HepG2 (cell line): ENCODE results near the gene PELI3. TPM values are rescaled to one million over a fixed set of nuclear protein-coding genes. Genes with fewer than 3 reads are reported as not detected.
A peak's percentile ranks its signal among the peaks of the same experiment; 100 is the strongest.

Experiments used
- ATF7-NPFF ChIP-seq: sonication (generic); formaldehyde crosslinking; IDR thresholded peaks from 2 replicates; pipeline ENCODE4 v1.8.1; 2023; ENCODE audit warnings: mild to moderate bottlenecking, low read depth, missing genetic modification reagents, moderate library complexity
- BCL3 ChIP-seq: sonication (generic); formaldehyde crosslinking; IDR thresholded peaks from 2 replicates; pipeline ENCODE4 v1.5.1; 2020; ENCODE audit warnings: mild to moderate bottlenecking, missing genetic modification reagents, moderate library complexity
- GABPA ChIP-seq, 2 experiments: IDR thresholded peaks; 2 replicates each; pipeline ENCODE4 v1.6.1; 2011 to 2016; ENCODE audit warnings: low read depth in 2 of 2, low read length in 1 of 2, missing biosample characterization in 1 of 2, missing genetic modification characterization in 1 of 2
- KDM4B ChIP-seq: sonication (generic); formaldehyde crosslinking; IDR thresholded peaks from 2 replicates; pipeline ENCODE4 v1.4.0; 2020; ENCODE audit warnings: missing genetic modification reagents
- NR1H2 ChIP-seq: sonication (generic); formaldehyde crosslinking; IDR thresholded peaks from 2 replicates; pipeline ENCODE4 v1.8.1; 2022; ENCODE audit warnings: low read depth, missing genetic modification reagents, borderline replicate concordance
- TRAFD1 ChIP-seq: sonication (generic); formaldehyde crosslinking; IDR thresholded peaks from 2 replicates; pipeline ENCODE4 v1.5.1; 2020; ENCODE audit warnings: missing genetic modification reagents, mild to moderate bottlenecking, borderline replicate concordance
- WIZ ChIP-seq: sonication (generic); formaldehyde crosslinking; IDR thresholded peaks from 2 replicates; pipeline ENCODE4 v1.5.1; 2020; ENCODE audit warnings: mild to moderate bottlenecking, missing genetic modification reagents
- ZBTB1 ChIP-seq: sonication (generic); formaldehyde crosslinking; IDR thresholded peaks from 2 replicates; pipeline ENCODE4 v1.4.0; 2020; ENCODE audit warnings: missing genetic modification reagents, borderline replicate concordance
- polyA plus RNA-seq, 8 experiments: library from polyadenylated mRNA; depleted of rRNA in 3 of 8; stranded (reverse) in 7 of 8; unstranded in 1 of 8; fragments of >200 nt; fragmentation: Illumina TruSeq in 4 of 8; extraction: Trizol in 4 of 8; gene quantifications; 2 replicates each; pipeline versions ENCODE4 v1.2.1 to v1.2.3, GENCODE V29; 2011 to 2016; ENCODE audit warnings: low read depth in 4 of 8, missing spikeins in 1 of 8, mixed read lengths in 1 of 8; ENCODE audit not compliant: insufficient read depth in 1 of 8
- total RNA-seq, 5 experiments: library from RNA; depleted of rRNA; stranded (reverse); fragments of >200 nt; fragmentation: Illumina TruSeq; extraction: Trizol; gene quantifications; 2 replicates each; pipeline ENCODE4 v1.2.3, GENCODE V29; 2016; ENCODE audit warnings: low read depth in 1 of 5
- TF ChIP-seq, protein P1 (sequence below): IDR thresholded peaks from 2 replicates; pipeline ENCODE4 v1.4.0; 2020; ENCODE audit warnings: mild to moderate bottlenecking, missing genetic modification reagents
- TF ChIP-seq, protein P2 (sequence below): sonication (generic); formaldehyde crosslinking; IDR thresholded peaks from 2 replicates; pipeline ENCODE4 v1.9.0; 2021; ENCODE audit warnings: mild to moderate bottlenecking, missing genetic modification reagents
- TF ChIP-seq, protein P3 (sequence below): sonication (generic); formaldehyde crosslinking; IDR thresholded peaks from 2 replicates; pipeline ENCODE4 v1.5.0; 2020; ENCODE audit warnings: missing genetic modification reagents

The PELI3 gene
- total and polyA plus RNA-seq, 2 of the 13 experiments (the other 11 are each of a cell fraction or from before 2014, with no cell fraction given): 2.0 to 4.0 TPM

DNA sequence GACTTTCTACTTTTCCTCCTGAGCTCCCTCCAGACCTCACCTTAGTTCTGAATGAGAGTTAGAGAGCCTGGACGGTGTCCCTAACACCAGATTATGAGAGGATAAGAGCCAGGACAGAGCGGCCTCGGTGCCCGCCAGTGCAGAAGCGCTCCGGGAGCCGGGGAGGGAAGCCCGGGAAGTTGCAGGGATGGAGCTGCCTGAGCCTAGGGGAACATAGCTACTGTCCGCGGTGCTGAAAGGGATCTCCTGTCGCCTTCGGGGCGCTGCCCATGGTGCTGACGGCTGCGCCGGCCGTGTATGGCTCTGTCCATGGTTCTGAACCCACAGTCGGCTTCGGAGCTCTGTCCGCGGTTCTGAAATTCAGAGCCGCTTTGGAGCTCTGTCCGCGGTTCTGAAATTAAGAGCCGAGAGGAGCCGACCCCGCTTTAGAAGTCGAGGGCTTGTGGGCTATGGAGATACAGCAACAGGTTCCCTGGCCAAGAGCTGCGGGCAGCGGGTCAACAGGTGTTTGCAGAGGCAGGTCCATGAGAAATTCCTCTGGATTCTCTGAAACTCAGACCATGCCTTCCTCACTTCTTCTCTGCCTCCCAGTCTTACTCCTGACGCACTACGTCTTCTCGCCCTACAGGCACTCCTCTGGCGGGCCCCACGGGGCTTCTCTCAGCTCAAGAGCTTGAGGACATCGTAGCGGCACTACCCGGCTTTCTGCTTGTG is 45.1 kb upstream of the PELI3 start (continued):
- TF ChIP-seq, protein P1, sequence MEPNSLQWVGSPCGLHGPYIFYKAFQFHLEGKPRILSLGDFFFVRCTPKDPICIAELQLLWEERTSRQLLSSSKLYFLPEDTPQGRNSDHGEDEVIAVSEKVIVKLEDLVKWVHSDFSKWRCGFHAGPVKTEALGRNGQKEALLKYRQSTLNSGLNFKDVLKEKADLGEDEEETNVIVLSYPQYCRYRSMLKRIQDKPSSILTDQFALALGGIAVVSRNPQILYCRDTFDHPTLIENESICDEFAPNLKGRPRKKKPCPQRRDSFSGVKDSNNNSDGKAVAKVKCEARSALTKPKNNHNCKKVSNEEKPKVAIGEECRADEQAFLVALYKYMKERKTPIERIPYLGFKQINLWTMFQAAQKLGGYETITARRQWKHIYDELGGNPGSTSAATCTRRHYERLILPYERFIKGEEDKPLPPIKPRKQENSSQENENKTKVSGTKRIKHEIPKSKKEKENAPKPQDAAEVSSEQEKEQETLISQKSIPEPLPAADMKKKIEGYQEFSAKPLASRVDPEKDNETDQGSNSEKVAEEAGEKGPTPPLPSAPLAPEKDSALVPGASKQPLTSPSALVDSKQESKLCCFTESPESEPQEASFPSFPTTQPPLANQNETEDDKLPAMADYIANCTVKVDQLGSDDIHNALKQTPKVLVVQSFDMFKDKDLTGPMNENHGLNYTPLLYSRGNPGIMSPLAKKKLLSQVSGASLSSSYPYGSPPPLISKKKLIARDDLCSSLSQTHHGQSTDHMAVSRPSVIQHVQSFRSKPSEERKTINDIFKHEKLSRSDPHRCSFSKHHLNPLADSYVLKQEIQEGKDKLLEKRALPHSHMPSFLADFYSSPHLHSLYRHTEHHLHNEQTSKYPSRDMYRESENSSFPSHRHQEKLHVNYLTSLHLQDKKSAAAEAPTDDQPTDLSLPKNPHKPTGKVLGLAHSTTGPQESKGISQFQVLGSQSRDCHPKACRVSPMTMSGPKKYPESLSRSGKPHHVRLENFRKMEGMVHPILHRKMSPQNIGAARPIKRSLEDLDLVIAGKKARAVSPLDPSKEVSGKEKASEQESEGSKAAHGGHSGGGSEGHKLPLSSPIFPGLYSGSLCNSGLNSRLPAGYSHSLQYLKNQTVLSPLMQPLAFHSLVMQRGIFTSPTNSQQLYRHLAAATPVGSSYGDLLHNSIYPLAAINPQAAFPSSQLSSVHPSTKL (CRISPR knock-in tag): peak; percentile 100
- TF ChIP-seq GABPA (IDR thresholded peaks at IDR 0.05; ENCODE audit: low read depth, low read length): no peak
- peak; percentile 90 for TF ChIP-seq GABPA (CRISPR knock-in tag; IDR thresholded peaks at IDR 0.05; ENCODE audit: low read depth)
- peak; percentile 100 for TF ChIP-seq WIZ (CRISPR knock-in tag)
- peak; percentile 100 for TF ChIP-seq TRAFD1 (CRISPR knock-in tag)
- peak; percentile 100 for TF ChIP-seq BCL3
- TF ChIP-seq, protein P2, sequence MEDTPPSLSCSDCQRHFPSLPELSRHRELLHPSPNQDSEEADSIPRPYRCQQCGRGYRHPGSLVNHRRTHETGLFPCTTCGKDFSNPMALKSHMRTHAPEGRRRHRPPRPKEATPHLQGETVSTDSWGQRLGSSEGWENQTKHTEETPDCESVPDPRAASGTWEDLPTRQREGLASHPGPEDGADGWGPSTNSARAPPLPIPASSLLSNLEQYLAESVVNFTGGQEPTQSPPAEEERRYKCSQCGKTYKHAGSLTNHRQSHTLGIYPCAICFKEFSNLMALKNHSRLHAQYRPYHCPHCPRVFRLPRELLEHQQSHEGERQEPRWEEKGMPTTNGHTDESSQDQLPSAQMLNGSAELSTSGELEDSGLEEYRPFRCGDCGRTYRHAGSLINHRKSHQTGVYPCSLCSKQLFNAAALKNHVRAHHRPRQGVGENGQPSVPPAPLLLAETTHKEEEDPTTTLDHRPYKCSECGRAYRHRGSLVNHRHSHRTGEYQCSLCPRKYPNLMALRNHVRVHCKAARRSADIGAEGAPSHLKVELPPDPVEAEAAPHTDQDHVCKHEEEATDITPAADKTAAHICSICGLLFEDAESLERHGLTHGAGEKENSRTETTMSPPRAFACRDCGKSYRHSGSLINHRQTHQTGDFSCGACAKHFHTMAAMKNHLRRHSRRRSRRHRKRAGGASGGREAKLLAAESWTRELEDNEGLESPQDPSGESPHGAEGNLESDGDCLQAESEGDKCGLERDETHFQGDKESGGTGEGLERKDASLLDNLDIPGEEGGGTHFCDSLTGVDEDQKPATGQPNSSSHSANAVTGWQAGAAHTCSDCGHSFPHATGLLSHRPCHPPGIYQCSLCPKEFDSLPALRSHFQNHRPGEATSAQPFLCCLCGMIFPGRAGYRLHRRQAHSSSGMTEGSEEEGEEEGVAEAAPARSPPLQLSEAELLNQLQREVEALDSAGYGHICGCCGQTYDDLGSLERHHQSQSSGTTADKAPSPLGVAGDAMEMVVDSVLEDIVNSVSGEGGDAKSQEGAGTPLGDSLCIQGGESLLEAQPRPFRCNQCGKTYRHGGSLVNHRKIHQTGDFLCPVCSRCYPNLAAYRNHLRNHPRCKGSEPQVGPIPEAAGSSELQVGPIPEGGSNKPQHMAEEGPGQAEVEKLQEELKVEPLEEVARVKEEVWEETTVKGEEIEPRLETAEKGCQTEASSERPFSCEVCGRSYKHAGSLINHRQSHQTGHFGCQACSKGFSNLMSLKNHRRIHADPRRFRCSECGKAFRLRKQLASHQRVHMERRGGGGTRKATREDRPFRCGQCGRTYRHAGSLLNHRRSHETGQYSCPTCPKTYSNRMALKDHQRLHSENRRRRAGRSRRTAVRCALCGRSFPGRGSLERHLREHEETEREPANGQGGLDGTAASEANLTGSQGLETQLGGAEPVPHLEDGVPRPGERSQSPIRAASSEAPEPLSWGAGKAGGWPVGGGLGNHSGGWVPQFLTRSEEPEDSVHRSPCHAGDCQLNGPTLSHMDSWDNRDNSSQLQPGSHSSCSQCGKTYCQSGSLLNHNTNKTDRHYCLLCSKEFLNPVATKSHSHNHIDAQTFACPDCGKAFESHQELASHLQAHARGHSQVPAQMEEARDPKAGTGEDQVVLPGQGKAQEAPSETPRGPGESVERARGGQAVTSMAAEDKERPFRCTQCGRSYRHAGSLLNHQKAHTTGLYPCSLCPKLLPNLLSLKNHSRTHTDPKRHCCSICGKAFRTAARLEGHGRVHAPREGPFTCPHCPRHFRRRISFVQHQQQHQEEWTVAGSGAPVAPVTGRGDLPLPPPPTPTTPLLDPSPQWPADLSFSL (CRISPR knock-in tag): peak; percentile 99
- peak; percentile 100 for TF ChIP-seq ATF7-NPFF (CRISPR knock-in tag)
- TF ChIP-seq, protein P3, sequence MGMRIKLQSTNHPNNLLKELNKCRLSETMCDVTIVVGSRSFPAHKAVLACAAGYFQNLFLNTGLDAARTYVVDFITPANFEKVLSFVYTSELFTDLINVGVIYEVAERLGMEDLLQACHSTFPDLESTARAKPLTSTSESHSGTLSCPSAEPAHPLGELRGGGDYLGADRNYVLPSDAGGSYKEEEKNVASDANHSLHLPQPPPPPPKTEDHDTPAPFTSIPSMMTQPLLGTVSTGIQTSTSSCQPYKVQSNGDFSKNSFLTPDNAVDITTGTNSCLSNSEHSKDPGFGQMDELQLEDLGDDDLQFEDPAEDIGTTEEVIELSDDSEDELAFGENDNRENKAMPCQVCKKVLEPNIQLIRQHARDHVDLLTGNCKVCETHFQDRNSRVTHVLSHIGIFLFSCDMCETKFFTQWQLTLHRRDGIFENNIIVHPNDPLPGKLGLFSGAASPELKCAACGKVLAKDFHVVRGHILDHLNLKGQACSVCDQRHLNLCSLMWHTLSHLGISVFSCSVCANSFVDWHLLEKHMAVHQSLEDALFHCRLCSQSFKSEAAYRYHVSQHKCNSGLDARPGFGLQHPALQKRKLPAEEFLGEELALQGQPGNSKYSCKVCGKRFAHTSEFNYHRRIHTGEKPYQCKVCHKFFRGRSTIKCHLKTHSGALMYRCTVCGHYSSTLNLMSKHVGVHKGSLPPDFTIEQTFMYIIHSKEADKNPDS (CRISPR knock-in tag): peak; percentile 100
- peak; percentile 100 for TF ChIP-seq ZBTB1 (CRISPR knock-in tag)
- TF ChIP-seq NR1H2 (CRISPR knock-in tag): peak; percentile 100
- peak; percentile 100 for TF ChIP-seq KDM4B (CRISPR knock-in tag)
